GM18499 (cell line): ENCODE data around the gene STAT1.

ENCODE experiments used
- ATAC-seq: cut with Tn5 transposase; IDR thresholded peaks from one replicate; pipeline ENCODE4 v1.9.1; 2021; ENCODE audit warnings: moderate number of reproducible peaks; ENCODE audit not compliant: insufficient read depth, unreplicated experiment

STAT1 gene

GRCh38 chr2:190927301-190927700 lies 86.7 kb downstream of the STAT1 start:
- ATAC-seq: no peak

- ATAC-seq: no peak
Measured at GRCh38 chr2:190922376-190922775, 91.6 kb downstream of the STAT1 start.

GRCh38 chr2:190920085-190920484 lies 93.9 kb downstream of the STAT1 start:
- no peak for ATAC-seq
